Measurements from ENCODE around the gene NAA11.

The NAA11 gene

DNA sequence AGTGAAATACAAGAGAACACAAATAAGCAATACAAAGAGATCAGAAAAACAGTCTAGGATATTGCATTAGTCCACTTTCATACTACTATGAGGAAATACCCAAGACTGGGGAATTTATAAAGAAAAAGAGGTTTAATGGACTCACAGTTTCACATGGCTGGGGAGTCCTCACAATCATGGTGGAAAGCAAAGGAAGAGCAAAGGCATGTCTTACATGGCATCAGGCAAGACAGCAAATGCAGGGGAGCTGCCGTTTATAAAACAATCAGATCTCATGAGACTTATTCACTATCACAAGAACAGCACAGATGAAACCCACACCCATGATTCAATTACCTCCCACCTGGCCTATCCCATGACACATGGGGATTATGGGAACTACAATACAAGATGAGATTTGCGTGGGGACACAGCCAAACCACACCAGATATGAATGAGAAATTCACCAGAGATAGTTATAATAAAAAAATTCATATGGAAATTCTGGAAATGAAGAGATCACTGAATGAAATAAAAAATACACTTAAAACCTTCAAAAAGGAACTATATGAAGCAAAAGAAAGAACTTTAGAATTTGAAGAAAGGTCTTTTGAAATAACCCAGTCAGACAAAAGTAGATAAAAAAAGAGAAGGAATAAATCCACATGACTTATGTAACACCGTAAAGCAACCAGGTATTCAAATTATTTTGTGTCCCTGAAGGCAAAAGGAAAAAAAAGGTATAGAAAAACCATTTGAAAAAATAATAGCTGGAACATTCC is 16.2 kb upstream of the NAA11 start:
- Histone ChIP-seq H3K9me3 (ENCODE audit: control insufficient read depth, insufficient read depth, low read length) (0 out of 2 replicates have a peak, but pooled peaks cover 4% of the 10 kb centered on the region), H3K27me3 (ENCODE audit: control insufficient read depth, insufficient read depth, low read length) (no peaks in the 10 kb centered on the region), H3K27ac (ENCODE audit: low read depth, low read length) (no peak overlapping the region), H3K4me1 (ENCODE audit: control insufficient read depth, insufficient read depth, low read length) (no peaks in the 10 kb centered on the region), H3K36me3 (ENCODE audit: control insufficient read depth, insufficient read depth, low read length) (no peaks in the 10 kb centered on the region), H3K4me3 (ENCODE audit: low read depth, low read length) (no peak overlapping the region), H3K9ac (ENCODE audit: low read depth, low read length) (no peak overlapping the region)

DNA sequence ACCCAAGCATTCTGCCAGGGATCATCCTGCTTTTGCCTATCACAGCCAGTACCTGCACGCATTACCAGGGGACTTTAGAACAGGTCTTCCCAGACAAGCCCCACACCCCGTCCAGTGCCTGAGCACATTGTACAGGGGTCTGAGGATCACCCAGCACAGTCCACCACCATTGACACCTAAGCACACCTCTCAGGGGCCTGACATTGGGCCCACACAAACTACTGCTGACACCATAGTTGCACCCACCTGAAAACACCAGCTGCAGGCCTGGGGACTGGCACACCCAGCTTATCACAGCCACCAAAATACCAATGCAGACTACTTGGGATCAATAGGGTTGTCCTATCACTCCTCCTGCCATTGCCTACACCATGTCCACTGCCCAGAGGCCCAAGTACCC is 14.7 kb upstream of the NAA11 start:
- no peak overlapping the region for H3K27ac ChIP-seq (ENCODE audit: low read depth, low read length)
- no peaks in the 10 kb centered on the region for H3K9me3 ChIP-seq (ENCODE audit: control insufficient read depth, insufficient read depth, low read length)
- H3K4me3 ChIP-seq (ENCODE audit: low read depth, low read length): no peak overlapping the region
- no peaks in the 10 kb centered on the region for H3K4me1 ChIP-seq (ENCODE audit: control insufficient read depth, insufficient read depth, low read length)
- no peaks in the 10 kb centered on the region for H3K27me3 ChIP-seq (ENCODE audit: control insufficient read depth, insufficient read depth, low read length)
- no peak overlapping the region for H3K9ac ChIP-seq (ENCODE audit: low read depth, low read length)
- H3K36me3 ChIP-seq (ENCODE audit: control insufficient read depth, insufficient read depth, low read length): no peaks in the 10 kb centered on the region

DNA sequence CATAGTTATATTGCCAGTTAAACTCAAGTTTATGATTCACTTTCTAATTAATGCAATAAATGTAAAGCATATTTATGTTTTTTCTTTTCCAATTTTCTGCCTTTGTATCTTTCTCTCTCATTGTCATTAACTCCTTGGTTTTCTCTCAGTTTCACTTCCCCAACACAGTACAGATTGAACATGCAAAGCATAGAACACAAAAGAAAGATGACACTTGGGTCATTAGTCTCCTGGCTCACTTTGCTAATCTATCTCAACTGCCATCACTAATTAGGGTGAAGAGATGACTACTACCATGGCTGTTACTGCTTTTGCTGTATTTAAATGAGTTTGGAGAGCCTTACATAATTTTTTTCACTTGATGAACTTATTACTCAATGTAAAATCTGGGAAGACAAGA is 12.3 kb upstream of the NAA11 start:
- no peak overlapping the region for H3K27ac ChIP-seq (ENCODE audit: low read depth, low read length)
- H3K9me3 ChIP-seq (ENCODE audit: control insufficient read depth, insufficient read depth, low read length): no peaks in the 10 kb centered on the region
- H3K36me3 ChIP-seq (ENCODE audit: control insufficient read depth, insufficient read depth, low read length): no peaks in the 10 kb centered on the region
- no peak overlapping the region for H3K9ac ChIP-seq (ENCODE audit: low read depth, low read length)
- H3K27me3 ChIP-seq (ENCODE audit: control insufficient read depth, insufficient read depth, low read length): no peaks in the 10 kb centered on the region
- no peak overlapping the region for H3K4me3 ChIP-seq (ENCODE audit: low read depth, low read length)
- no peaks in the 10 kb centered on the region for H3K4me1 ChIP-seq (ENCODE audit: control insufficient read depth, insufficient read depth, low read length)

DNA sequence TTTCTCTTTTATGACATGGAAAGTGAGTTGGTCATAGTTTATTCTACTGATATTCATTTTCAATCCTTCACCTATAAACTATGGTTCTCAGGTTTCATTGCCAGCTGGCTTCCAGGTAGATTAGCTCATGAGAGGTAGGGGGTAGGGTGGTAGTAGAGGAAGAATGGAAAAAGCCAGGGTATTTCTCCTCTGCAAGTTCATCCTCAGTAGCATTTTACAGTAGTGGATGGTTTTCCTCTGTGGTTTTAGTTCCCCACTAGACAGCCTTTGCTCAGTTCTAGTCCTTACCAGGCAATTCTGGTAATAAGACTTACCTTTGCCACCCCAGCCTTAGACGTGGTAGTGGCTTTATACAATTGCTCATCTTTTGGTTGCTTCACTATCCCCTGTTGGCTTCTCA is 8.9 kb upstream of the NAA11 start:
- Histone ChIP-seq H3K36me3 (ENCODE audit: control insufficient read depth, insufficient read depth, low read length) (no peaks in the 10 kb centered on the region), H3K9me3 (ENCODE audit: control insufficient read depth, insufficient read depth, low read length) (no peaks in the 10 kb centered on the region)

DNA sequence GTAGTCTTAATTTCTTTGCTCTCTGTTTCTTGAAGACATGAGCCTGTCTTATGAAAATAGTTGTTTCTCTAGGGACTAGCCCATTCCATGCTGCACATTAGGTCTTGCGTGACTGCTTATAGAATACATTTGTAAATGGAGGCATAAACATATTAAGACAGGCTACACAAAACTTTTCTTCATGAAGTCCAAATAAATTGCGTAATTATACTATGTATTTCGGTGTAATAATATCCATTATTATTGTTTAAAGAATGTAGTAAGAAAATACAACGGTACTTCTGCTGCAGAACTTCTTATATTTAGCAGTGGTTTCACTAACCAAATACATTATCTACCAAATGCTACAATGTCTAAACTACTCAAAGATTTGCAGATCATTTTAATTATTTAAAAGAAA is 8.5 kb upstream of the NAA11 start:
- no peak overlapping the region for H3K27ac ChIP-seq (ENCODE audit: low read depth, low read length)
- no peaks in the 10 kb centered on the region for H3K27me3 ChIP-seq (ENCODE audit: control insufficient read depth, insufficient read depth, low read length)
- no peak overlapping the region for H3K9ac ChIP-seq (ENCODE audit: low read depth, low read length)
- H3K9me3 ChIP-seq (ENCODE audit: control insufficient read depth, insufficient read depth, low read length): no peaks in the 10 kb centered on the region
- no peak overlapping the region for H3K4me3 ChIP-seq (ENCODE audit: low read depth, low read length)
- H3K4me1 ChIP-seq (ENCODE audit: control insufficient read depth, insufficient read depth, low read length): no peaks in the 10 kb centered on the region
- H3K36me3 ChIP-seq (ENCODE audit: control insufficient read depth, insufficient read depth, low read length): no peaks in the 10 kb centered on the region

More for the DNA sequence above, 8.9 kb upstream of the NAA11 start:
- Histone ChIP-seq H3K27ac (ENCODE audit: low read depth, low read length) (no peak overlapping the region), H3K4me3 (ENCODE audit: low read depth, low read length) (no peak overlapping the region), H3K27me3 (ENCODE audit: control insufficient read depth, insufficient read depth, low read length) (no peaks in the 10 kb centered on the region), H3K9ac (ENCODE audit: low read depth, low read length) (no peak overlapping the region), H3K4me1 (ENCODE audit: control insufficient read depth, insufficient read depth, low read length) (no peaks in the 10 kb centered on the region)

DNA sequence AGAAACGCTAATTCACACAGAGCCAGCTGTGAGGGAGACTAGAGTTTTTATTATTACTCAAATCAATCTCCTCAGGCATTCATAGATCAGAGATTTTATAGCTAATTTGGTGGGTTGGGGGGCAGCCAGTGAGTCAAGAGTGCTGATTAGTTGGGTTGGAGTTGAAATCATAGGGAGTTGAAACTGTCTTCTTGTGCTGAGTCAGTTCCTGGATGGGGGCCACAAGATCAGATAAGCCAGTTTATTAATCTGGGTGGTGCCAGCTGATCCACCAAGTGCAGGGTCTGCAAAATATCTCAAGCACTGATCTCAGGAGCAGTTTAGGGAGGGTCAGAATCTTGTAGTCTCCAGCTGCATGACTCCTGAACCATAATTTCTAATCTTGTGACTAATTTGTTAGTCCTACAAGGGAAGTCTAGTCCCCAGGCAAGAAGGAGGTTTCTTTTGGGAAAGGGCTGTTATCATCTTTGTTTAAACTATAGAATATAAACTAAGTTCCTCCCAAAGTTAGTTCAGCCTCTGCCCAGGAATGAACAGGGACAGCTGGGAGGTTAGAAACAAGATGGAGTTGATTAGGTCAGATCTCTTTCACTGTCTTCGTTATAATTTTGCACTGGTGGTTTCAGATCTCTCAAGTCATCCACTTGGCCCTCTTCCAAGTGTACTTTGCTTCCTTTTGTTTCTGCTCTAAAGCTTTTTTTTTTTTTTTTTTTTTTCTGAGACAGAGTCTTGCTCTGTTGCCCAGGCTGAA is 5.4 kb upstream of the NAA11 start:
- no peaks in the 10 kb centered on the region for H3K4me1 ChIP-seq (ENCODE audit: control insufficient read depth, insufficient read depth, low read length)
- no peak overlapping the region for H3K27ac ChIP-seq (ENCODE audit: low read depth, low read length)
- no peaks in the 10 kb centered on the region for H3K9me3 ChIP-seq (ENCODE audit: control insufficient read depth, insufficient read depth, low read length)
- no peaks in the 10 kb centered on the region for H3K27me3 ChIP-seq (ENCODE audit: control insufficient read depth, insufficient read depth, low read length)
- no peaks in the 10 kb centered on the region for H3K36me3 ChIP-seq (ENCODE audit: control insufficient read depth, insufficient read depth, low read length)
- H3K9ac ChIP-seq (ENCODE audit: low read depth, low read length): no peak overlapping the region
- H3K4me3 ChIP-seq (ENCODE audit: low read depth, low read length): no peak overlapping the region

DNA sequence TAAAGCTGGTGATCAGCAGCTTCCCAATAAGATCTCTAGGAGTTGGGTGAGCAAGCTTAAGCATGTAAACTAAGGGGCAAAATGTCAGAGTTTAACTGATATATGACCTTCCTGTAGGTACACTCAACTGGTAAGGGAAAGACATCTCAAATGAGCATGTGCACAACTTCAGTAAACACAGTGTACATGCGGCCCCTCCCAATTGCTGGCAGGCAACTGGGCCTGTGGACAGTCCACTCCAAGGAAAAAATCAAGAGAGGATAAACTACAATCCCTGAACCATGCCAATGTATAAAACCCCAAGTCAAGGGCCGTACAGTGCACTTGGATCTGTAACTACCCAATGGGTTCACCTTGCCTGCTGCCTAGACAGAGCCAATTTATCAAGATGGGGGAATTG is 4.9 kb upstream of the NAA11 start:
- Histone ChIP-seq H3K4me1 (ENCODE audit: control insufficient read depth, insufficient read depth, low read length) (no peaks in the 10 kb centered on the region), H3K36me3 (ENCODE audit: control insufficient read depth, insufficient read depth, low read length) (no peaks in the 10 kb centered on the region), H3K27ac (ENCODE audit: low read depth, low read length) (no peak overlapping the region), H3K27me3 (ENCODE audit: control insufficient read depth, insufficient read depth, low read length) (no peaks in the 10 kb centered on the region), H3K9ac (ENCODE audit: low read depth, low read length) (no peak overlapping the region), H3K9me3 (ENCODE audit: control insufficient read depth, insufficient read depth, low read length) (no peaks in the 10 kb centered on the region), H3K4me3 (ENCODE audit: low read depth, low read length) (no peak overlapping the region)

DNA sequence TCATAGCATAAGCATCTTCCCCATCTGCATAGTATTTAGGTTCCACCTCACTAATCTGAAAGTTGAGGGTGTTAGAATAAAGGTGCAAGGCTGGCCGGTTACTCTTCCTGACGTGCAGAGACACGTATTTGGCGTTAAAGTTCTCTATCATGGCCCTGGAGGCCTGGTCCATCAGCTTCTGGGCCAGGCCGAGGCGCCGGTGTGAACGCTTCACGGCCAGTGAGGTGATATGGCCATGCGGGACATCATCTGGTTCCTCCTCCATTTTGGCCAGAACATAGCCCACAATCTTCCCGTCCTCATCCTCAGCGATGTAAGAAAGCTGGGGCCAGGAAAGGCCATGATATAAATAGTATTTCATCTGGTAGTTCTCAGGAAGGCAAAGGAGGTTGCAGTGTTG is 425 bp downstream of the NAA11 start:
- Histone ChIP-seq H3K27me3 (ENCODE audit: control insufficient read depth, insufficient read depth, low read length) (no peaks in the 10 kb centered on the region), H3K36me3 (ENCODE audit: control insufficient read depth, insufficient read depth, low read length) (no peaks in the 10 kb centered on the region), H3K4me1 (ENCODE audit: control insufficient read depth, insufficient read depth, low read length) (no peaks in the 10 kb centered on the region), H3K9me3 (ENCODE audit: control insufficient read depth, insufficient read depth, low read length) (no peaks in the 10 kb centered on the region), H3K9ac (ENCODE audit: low read depth, low read length) (no peak overlapping the region), H3K4me3 (ENCODE audit: low read depth, low read length) (no peak overlapping the region), H3K27ac (ENCODE audit: low read depth, low read length) (no peak overlapping the region)

DNA sequence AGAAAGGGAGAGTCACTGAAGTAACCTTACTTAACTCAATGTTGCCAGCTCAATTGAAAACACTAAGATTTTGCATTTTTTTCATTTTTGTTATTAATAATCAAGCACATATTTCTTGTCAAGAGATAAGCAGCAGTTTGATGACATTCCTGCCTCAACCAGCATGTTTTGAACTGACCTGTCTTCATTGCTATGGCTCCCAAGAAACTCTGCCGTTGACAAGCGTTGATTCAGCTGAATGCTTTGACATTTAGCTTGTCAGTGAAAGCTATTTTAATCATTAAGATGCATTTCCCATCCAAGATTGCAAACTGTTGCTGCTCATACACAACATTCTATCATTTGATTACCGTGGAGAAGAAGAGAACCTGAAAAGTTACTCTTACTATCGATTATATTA is 5.9 kb downstream of the NAA11 start:
- Histone ChIP-seq H3K27me3 (ENCODE audit: control insufficient read depth, insufficient read depth, low read length) (no peaks in the 10 kb centered on the region), H3K4me1 (ENCODE audit: control insufficient read depth, insufficient read depth, low read length) (no peaks in the 10 kb centered on the region), H3K27ac (ENCODE audit: low read depth, low read length) (no peak overlapping the region), H3K9me3 (ENCODE audit: control insufficient read depth, insufficient read depth, low read length) (no peaks in the 10 kb centered on the region), H3K4me3 (ENCODE audit: low read depth, low read length) (no peak overlapping the region), H3K36me3 (ENCODE audit: control insufficient read depth, insufficient read depth, low read length) (no peaks in the 10 kb centered on the region), H3K9ac (ENCODE audit: low read depth, low read length) (no peak overlapping the region)

DNA sequence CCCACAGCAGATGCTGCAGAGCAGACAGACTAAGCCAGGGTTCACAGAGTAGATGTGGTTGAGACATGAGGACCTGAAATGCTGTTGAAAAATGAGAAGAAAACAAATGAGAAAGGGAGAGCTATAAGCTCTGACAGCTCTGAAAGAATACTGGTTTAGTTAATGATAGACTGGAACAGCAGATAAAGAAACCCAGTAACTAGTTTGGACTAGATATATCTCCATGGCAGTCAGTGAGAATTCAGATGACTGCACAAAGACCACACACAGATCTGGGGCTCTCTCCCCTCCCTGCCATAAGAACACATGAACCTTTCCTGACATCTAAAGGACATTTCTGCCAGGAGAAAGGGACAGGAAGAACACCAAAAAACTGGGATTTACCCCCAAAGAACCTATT is 8.2 kb downstream of the NAA11 start:
- H3K9me3 ChIP-seq (ENCODE audit: control insufficient read depth, insufficient read depth, low read length): no peaks in the 10 kb centered on the region
- no peaks in the 10 kb centered on the region for H3K27me3 ChIP-seq (ENCODE audit: control insufficient read depth, insufficient read depth, low read length)
- no peak overlapping the region for H3K27ac ChIP-seq (ENCODE audit: low read depth, low read length)
- H3K36me3 ChIP-seq (ENCODE audit: control insufficient read depth, insufficient read depth, low read length): no peaks in the 10 kb centered on the region
- H3K4me3 ChIP-seq (ENCODE audit: low read depth, low read length): no peak overlapping the region
- H3K9ac ChIP-seq (ENCODE audit: low read depth, low read length): no peak overlapping the region
- no peaks in the 10 kb centered on the region for H3K4me1 ChIP-seq (ENCODE audit: control insufficient read depth, insufficient read depth, low read length)

DNA sequence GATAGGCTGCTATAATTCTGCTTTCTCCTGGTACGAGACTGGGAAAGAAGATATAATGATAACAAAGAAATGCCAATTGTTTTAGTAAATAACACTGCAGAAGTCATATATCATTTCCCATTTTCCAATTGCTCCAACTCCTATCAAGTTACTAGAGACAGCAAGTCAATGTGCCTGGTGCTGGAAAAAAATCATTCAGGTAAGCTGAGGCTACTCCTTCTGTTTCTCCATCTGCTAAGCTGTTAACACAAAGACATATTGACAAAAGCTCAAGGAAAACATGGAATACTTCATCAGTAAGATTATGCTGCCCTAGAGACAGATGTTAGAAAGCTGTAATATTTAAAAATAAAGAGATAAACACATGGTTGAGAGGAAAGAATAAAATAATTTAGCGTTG is 10.0 kb downstream of the NAA11 start:
- Histone ChIP-seq H3K36me3 (ENCODE audit: control insufficient read depth, insufficient read depth, low read length) (no peaks in the 10 kb centered on the region), H3K9me3 (ENCODE audit: control insufficient read depth, insufficient read depth, low read length) (no peaks in the 10 kb centered on the region), H3K4me1 (ENCODE audit: control insufficient read depth, insufficient read depth, low read length) (no peaks in the 10 kb centered on the region), H3K27me3 (ENCODE audit: control insufficient read depth, insufficient read depth, low read length) (no peaks in the 10 kb centered on the region), H3K27ac (ENCODE audit: low read depth, low read length) (no peak overlapping the region), H3K9ac (ENCODE audit: low read depth, low read length) (no peak overlapping the region), H3K4me3 (ENCODE audit: low read depth, low read length) (no peak overlapping the region)

All from HUES48 (cell line).